RWPE2 (cell line): ENCODE measurements around the gene MAP3K15.

ENCODE experiments used
- ATAC-seq: fragments of 200-7000 bp; cut with Tn5 transposase; 3 replicates; pipeline ENCODE4 v1.9.1; 2021; ENCODE audit warnings: low read depth
- DNase-seq: peaks from one replicate; pipeline ENCODE4 v3.0.0-alpha.2; 2020; ENCODE audit warnings: low spot score
- H3K27ac ChIP-seq: fragments of 450-650 bp; 2 replicates; pipeline ENCODE4 v1.5.1; 2017; ENCODE audit warnings: mild to moderate bottlenecking; ENCODE audit not compliant: poor library complexity, severe bottlenecking
- H3K27me3 ChIP-seq: fragments of 250-450 bp; sonication (Bioruptor Pico); 2 replicates; pipeline ENCODE4 v1.5.1; 2021; ENCODE audit warnings: mild to moderate bottlenecking, moderate library complexity; ENCODE audit not compliant: insufficient read depth, poor library complexity, severe bottlenecking
- H3K36me3 ChIP-seq: fragments of 250-450 bp; sonication (Bioruptor Pico); 2 replicates; pipeline ENCODE4 v1.5.1; 2020; ENCODE audit warnings: low read depth, mild to moderate bottlenecking, moderate library complexity
- H3K4me1 ChIP-seq: fragments of 250-450 bp; sonication (Bioruptor Pico); 2 replicates; pipeline ENCODE4 v1.5.1; 2021; ENCODE audit warnings: mild to moderate bottlenecking, moderate library complexity; ENCODE audit not compliant: insufficient read depth, poor library complexity, severe bottlenecking
- H3K4me3 ChIP-seq: fragments of 250-450 bp; sonication (Bioruptor Pico); 2 replicates; pipeline ENCODE4 v1.5.1; 2021; ENCODE audit warnings: mild to moderate bottlenecking, moderate library complexity; ENCODE audit not compliant: severe bottlenecking
- H3K9me3 ChIP-seq: fragments of 250-450 bp; sonication (Bioruptor Pico); 2 replicates; pipeline ENCODE4 v1.5.1; 2021; ENCODE audit warnings: mild to moderate bottlenecking, moderate library complexity; ENCODE audit not compliant: severe bottlenecking
- TF ChIP-seq, protein P1 (sequence below): fragments of 450-650 bp; IDR thresholded peaks from one replicate; pipeline ENCODE4 v1.5.1; 2017; ENCODE audit warnings: mild to moderate bottlenecking, moderate library complexity; ENCODE audit not compliant: poor library complexity, severe bottlenecking

MAP3K15 gene

GRCh38 chrX:19361701-19362100 is 153.6 kb downstream of the MAP3K15 start:
- no peaks in the 10 kb centered on the region for H3K9me3 ChIP-seq
- H3K4me1 ChIP-seq = no peaks in the 10 kb centered on the region
- TF ChIP-seq, protein P1, sequence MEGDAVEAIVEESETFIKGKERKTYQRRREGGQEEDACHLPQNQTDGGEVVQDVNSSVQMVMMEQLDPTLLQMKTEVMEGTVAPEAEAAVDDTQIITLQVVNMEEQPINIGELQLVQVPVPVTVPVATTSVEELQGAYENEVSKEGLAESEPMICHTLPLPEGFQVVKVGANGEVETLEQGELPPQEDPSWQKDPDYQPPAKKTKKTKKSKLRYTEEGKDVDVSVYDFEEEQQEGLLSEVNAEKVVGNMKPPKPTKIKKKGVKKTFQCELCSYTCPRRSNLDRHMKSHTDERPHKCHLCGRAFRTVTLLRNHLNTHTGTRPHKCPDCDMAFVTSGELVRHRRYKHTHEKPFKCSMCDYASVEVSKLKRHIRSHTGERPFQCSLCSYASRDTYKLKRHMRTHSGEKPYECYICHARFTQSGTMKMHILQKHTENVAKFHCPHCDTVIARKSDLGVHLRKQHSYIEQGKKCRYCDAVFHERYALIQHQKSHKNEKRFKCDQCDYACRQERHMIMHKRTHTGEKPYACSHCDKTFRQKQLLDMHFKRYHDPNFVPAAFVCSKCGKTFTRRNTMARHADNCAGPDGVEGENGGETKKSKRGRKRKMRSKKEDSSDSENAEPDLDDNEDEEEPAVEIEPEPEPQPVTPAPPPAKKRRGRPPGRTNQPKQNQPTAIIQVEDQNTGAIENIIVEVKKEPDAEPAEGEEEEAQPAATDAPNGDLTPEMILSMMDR = no peak
- no peak overlapping the region for H3K27ac ChIP-seq
- DNase-seq (no peak), ATAC-seq (no peak)
- H3K4me3 ChIP-seq = no peak overlapping the region
- no peaks in the 10 kb centered on the region for H3K27me3 ChIP-seq
- H3K36me3 ChIP-seq = peaks cover 18% of the 10 kb centered on the region

- Histone ChIP-seq H3K27me3 (no peaks in the 10 kb centered on the region), H3K36me3 (peaks cover 20% of the 10 kb centered on the region), H3K4me3 (no peak overlapping the region), H3K9me3 (no peaks in the 10 kb centered on the region), H3K27ac (no peak overlapping the region), H3K4me1 (no peaks in the 10 kb centered on the region)
- no peak for DNase-seq
- TF ChIP-seq, protein P1 = no peak
- ATAC-seq = no peak
Observed at GRCh38 chrX:19360903-19361302, 154.4 kb downstream of the MAP3K15 start.

- no peak for ATAC-seq
- Histone ChIP-seq H3K4me1 (no peaks in the 10 kb centered on the region), H3K9me3 (no peaks in the 10 kb centered on the region), H3K27ac (no peak overlapping the region), H3K27me3 (no peaks in the 10 kb centered on the region), H3K36me3 (peaks cover 30% of the 10 kb centered on the region), H3K4me3 (no peak overlapping the region)
- no peak for DNase-seq
- TF ChIP-seq, protein P1 = no peak
Observed at GRCh38 chrX:19358521-19358920, 156.8 kb downstream of the MAP3K15 start.

- Histone ChIP-seq H3K4me3 (no peak overlapping the region), H3K27ac (no peak overlapping the region), H3K9me3 (no peaks in the 10 kb centered on the region), H3K4me1 (no peaks in the 10 kb centered on the region), H3K27me3 (no peaks in the 10 kb centered on the region), H3K36me3 (peaks cover 50% of the 10 kb centered on the region)
- ATAC-seq (no peak), DNase-seq (no peak)
- TF ChIP-seq, protein P1 = no peak
Observed at GRCh38 chrX:19354625-19355024, 160.7 kb downstream of the MAP3K15 start.

GRCh38 chrX:19350941-19351384 is 164.3 kb downstream of the MAP3K15 start:
- H3K9me3 ChIP-seq = no peaks in the 10 kb centered on the region
- no peaks in the 10 kb centered on the region for H3K4me1 ChIP-seq
- no peak overlapping the region for H3K27ac ChIP-seq
- ATAC-seq = no peak
- H3K36me3 ChIP-seq = peaks cover 42% of the 10 kb centered on the region
- DNase-seq = no peak
- H3K4me3 ChIP-seq = no peak overlapping the region
- H3K27me3 ChIP-seq = no peaks in the 10 kb centered on the region
- TF ChIP-seq, protein P1 = no peak
